ENCODE results near the gene PEF1. TPM values are rescaled to one million over a fixed set of nuclear protein-coding genes. Genes with fewer than 3 reads are reported as not detected.

Gene PEF1
- total RNA-seq, 1 donor from 2014 or later = 64.0 TPM

DNA sequence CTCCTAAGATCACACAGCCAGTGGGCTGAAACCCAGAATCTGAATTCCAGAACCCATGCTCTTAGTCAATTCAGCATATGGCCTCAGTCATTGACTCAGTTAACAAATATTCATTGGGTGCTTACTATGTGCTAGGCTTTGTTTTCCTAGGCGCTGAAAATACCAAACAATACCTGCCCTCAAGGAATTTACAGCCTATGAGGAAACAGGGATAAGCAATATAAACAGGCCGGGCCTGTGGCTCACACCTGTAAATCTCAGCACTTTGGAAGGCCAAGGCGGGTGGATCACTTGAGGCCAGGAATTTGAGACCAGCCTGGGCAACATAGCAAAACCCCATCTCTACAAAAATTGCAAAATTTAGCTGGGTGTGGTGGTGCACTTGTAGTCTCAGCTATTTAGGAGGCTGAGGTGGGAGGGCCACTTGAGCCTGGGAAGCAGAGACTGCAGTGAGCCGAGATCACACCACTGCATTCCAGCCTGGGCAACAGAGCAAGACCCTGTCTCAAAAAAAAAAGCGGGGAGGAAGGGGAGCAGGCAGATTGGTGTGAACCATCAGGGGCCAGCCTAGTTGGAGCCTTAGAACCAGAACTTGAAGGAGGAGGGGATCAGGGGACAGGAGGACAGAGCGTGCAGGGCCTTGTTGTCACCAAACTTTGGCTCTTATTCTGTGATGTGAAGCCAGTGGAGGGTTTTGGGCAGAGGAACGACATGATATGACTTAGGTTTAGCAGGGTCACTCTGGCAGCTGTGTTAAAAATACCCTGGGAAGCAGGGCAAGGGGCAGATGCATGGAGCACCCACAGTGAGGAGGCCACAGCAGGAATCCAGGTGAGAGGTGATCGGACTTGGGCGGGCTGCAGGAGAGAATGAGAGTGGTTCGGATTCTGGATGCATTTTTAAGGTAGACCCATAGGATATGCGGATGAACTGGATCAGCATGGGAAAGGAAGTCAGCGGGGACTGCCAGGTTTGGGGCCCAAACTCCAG is 62.6 kb downstream of the PEF1 start:
- intact Hi-C loops (cut with micrococcal nuclease) = no loop called here
- Mint-ChIP-seq H3K4me1 (no peaks in the 10 kb centered on the region), H3K27me3 (no peaks in the 10 kb centered on the region), H3K36me3 (ENCODE audit: low read depth) (no peaks in the 10 kb centered on the region), H3K27ac (no peak overlapping the region), H3K4me3 (no peak overlapping the region), H3K9me3 (no peaks in the 10 kb centered on the region)
- no peak for DNase-seq

DNA sequence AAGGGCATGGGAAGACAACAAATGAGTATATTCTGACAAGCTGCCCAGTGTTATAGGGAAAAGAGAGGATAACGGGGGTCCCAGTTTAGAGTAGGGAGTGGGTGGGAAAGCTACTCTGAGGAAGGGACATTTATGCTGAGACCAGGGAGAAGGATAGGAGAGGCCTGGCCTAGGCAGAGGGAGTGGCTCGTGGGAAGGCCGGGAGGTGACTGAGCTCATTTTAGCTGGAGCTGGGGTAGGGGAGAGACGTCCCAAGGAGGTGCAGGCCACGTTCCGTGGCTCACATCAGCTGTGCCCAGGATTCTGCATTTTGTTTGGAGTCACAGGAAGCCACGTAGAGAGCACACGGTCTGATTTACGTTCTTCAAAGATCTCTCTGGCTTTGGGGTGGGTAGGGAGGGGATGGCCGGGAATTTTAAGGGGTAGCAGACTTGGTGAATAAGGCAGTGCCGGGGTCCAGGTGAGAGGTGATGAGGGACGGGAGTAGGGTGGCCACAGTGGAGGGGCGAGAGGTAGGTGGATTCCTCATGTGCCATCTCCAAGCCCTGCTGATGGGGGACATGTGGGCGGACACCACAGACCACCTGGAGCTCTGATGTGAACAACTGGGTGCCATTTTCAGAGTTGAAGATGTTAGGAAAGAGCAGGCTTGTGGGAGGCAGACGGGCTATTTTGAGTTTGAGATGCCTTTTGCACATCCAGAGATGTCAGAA is 63.6 kb downstream of the PEF1 start:
- H3K4me3 Mint-ChIP-seq = no peak overlapping the region
- H3K27ac Mint-ChIP-seq = no peak overlapping the region
- H3K36me3 Mint-ChIP-seq (ENCODE audit: low read depth) = no peaks in the 10 kb centered on the region
- H3K4me1 Mint-ChIP-seq = peaks cover 3% of the 10 kb centered on the region
- intact Hi-C loops (cut with micrococcal nuclease) = no loop called here
- no peaks in the 10 kb centered on the region for H3K9me3 Mint-ChIP-seq
- H3K27me3 Mint-ChIP-seq = peaks cover 3% of the 10 kb centered on the region
- no peak for DNase-seq

DNA sequence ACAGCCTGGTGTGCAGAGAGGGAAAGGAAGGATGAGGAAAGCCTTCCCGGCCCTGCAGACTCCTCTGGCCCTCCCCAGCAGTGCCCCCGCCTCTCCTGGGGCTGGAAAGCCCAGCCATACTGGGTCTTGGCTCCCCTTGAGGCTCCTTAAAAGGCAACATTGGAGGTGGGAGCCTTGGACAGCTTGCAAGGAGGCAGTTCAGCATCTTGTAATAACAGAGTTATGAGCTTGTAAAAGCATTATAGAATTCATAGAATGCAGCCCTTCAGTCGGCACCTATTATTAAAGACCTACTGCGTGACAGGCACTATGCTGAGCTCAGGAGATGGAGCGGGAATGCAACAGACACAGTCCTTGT is 64.2 kb downstream of the PEF1 start:
- no peak for DNase-seq
- Mint-ChIP-seq H3K27ac (no peak overlapping the region), H3K9me3 (no peaks in the 10 kb centered on the region), H3K36me3 (ENCODE audit: low read depth) (no peaks in the 10 kb centered on the region), H3K4me3 (no peak overlapping the region), H3K27me3 (peaks cover 3% of the 10 kb centered on the region), H3K4me1 (peaks cover 3% of the 10 kb centered on the region)
- intact Hi-C loops (cut with micrococcal nuclease) = no loop called here

Other genes starting within 250 kb of the PEF1 start
- not detected in 2 replicates for gene SERINC2, start 231.7 kb downstream of the PEF1 start, total RNA-seq
- not detected in 2 replicates for gene TINAGL1, start 68.4 kb downstream of the PEF1 start, total RNA-seq
- gene HCRTR1, start 27.2 kb downstream of the PEF1 start, total RNA-seq = not detected in 2 replicates
- gene COL16A1, start 59.1 kb upstream of the PEF1 start, total RNA-seq = not detected in 2 replicates
- gene ADGRB2, start 119.5 kb upstream of the PEF1 start, total RNA-seq = 0.40 and 0.45 TPM in 2 replicates
- not detected in 2 replicates for gene SPOCD1, start 171.1 kb upstream of the PEF1 start, total RNA-seq

Measured in activated CD4-positive, alpha-beta T cell treated with anti-CD3 and anti-CD28 coated beads, Interleukin-2, amount 10 ng/mL, durations not matched to agents 24 days and 14 days (primary cell).